ENCODE results near the gene ASCL5. TPM values are rescaled to one million over a fixed set of nuclear protein-coding genes. Genes with fewer than 3 reads are reported as not detected.

ASCL5 gene
- polyA plus RNA-seq, 3 donors, result not detected

DNA sequence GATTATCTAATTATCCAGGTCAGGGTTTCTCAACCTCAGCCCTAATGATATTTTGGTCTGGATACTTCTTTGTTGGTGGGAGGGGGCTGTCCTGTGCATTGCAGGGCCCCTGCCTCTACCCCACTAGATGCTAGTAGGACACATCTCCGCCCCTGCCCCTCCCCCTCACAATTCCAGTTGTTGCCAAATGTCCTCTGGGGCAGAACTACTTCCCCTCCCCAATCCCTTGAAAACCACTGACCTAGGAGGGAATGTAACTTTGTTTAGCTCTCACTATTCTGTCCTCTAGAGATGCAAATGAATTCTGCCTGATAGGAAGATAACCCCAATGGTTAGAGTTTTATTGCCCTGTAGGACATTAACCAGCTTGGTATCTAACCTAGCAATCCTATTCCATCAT is 22.8 kb downstream of the ASCL5 start:
- intact Hi-C loops (cut with micrococcal nuclease), result no loop called here
- no peaks in the 10 kb centered on the region for H3K36me3 Mint-ChIP-seq
- DNase-seq, result no peak
- H3K4me1 Mint-ChIP-seq, result no peaks in the 10 kb centered on the region
- Histone ChIP-seq H2AFZ (ENCODE audit: insufficient read depth, low read depth, low read length, poor library complexity, severe bottlenecking) (no peak overlapping the region), H3K27me3 (ENCODE audit: control insufficient read depth in 2 of 2, insufficient read depth in 2 of 2, low read length in 2 of 2) (no peaks in the 10 kb centered on the region), H3K27ac (ENCODE audit: low read depth in 1 of 2, low read length in 2 of 2) (no peak overlapping the region), H3K9me3 (replicated peaks in 1 of 2; ENCODE audit: control insufficient read depth in 1 of 2, insufficient read depth in 1 of 2, low read length in 2 of 2) (no peaks in the 10 kb centered on the region), H4K20me1 (ENCODE audit: insufficient read depth, low read length) (no peaks in the 10 kb centered on the region), H3K4me2 (replicated peaks; ENCODE audit: extremely low read depth, low read length, poor library complexity, severe bottlenecking) (no peak overlapping the region), H3K4me3 (replicated peaks in 1 of 3; ENCODE audit: low read depth in 2 of 3, low read length in 3 of 3) (no peak overlapping the region), H3K9ac (ENCODE audit: insufficient read depth, low read length, poor library complexity, severe bottlenecking) (no peak overlapping the region), H3K36me3 (replicated peaks in 1 of 2; ENCODE audit: control insufficient read depth in 1 of 2, insufficient read depth in 2 of 2, low read length in 2 of 2) (no peaks in the 10 kb centered on the region), H3K79me2 (ENCODE audit: insufficient read depth, low read length) (no peaks in the 10 kb centered on the region), H3K4me1 (ENCODE audit: control insufficient read depth in 1 of 2, insufficient read depth in 2 of 2, low read length in 2 of 2) (no peaks in the 10 kb centered on the region)
- no peak overlapping the region for H3K4me3 Mint-ChIP-seq
- no CpG with 5 or more reads among the region's 1 CpG for WGBS (ENCODE audit: insufficient coverage)
- TF ChIP-seq, protein P1, sequence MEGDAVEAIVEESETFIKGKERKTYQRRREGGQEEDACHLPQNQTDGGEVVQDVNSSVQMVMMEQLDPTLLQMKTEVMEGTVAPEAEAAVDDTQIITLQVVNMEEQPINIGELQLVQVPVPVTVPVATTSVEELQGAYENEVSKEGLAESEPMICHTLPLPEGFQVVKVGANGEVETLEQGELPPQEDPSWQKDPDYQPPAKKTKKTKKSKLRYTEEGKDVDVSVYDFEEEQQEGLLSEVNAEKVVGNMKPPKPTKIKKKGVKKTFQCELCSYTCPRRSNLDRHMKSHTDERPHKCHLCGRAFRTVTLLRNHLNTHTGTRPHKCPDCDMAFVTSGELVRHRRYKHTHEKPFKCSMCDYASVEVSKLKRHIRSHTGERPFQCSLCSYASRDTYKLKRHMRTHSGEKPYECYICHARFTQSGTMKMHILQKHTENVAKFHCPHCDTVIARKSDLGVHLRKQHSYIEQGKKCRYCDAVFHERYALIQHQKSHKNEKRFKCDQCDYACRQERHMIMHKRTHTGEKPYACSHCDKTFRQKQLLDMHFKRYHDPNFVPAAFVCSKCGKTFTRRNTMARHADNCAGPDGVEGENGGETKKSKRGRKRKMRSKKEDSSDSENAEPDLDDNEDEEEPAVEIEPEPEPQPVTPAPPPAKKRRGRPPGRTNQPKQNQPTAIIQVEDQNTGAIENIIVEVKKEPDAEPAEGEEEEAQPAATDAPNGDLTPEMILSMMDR (IDR thresholded peaks at IDR 0.05), result no peak
- no peaks in the 10 kb centered on the region for H3K9me3 Mint-ChIP-seq
- no peak overlapping the region for H3K27ac Mint-ChIP-seq
- H3K27me3 Mint-ChIP-seq (ENCODE audit: low read depth in 3 of 3), result peaks cover 1 to 8% (median 4%) of the 10 kb centered on the region in 3 donors

DNA sequence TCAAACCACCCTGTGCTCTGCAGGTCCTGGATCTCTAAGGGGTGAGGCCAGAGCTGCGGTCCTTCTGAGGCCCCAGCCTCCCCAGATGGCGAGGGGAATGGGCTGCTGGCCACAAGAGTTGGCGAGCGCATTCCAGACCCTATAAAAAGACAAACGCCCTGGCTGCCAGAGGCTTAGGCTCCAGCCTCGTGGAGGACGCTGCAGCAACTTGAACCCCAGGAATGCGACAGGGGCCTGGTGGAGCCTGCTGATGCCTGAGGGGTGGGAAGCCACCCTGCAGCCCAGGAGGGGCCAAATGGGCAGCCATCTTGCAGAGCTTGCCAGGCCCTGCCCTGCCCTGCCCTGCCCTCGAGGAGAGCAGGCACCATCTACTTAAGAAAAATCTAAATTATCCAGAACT is 23.3 kb downstream of the ASCL5 start:
- no peaks in the 10 kb centered on the region for H3K36me3 ChIP-seq (replicated peaks in 1 of 2; ENCODE audit: control insufficient read depth in 1 of 2, insufficient read depth in 2 of 2, low read length in 2 of 2)
- TF ChIP-seq, protein P1 (IDR thresholded peaks at IDR 0.05), result no peak
- 97% methylated on average over 8 of the region's 9 CpGs for WGBS (ENCODE audit: insufficient coverage)
- Mint-ChIP-seq H3K27ac (no peak overlapping the region), H3K9me3 (no peaks in the 10 kb centered on the region), H3K4me3 (no peak overlapping the region), H3K36me3 (no peaks in the 10 kb centered on the region), H3K27me3 (ENCODE audit: low read depth in 3 of 3) (peaks cover 1 to 6% (median 4%) of the 10 kb centered on the region in 3 donors), H3K4me1 (no peaks in the 10 kb centered on the region)
- DNase-seq, result no peak
- no peaks in the 10 kb centered on the region for H3K9me3 ChIP-seq (replicated peaks in 1 of 2; ENCODE audit: control insufficient read depth in 1 of 2, insufficient read depth in 1 of 2, low read length in 2 of 2)
- intact Hi-C loops (cut with micrococcal nuclease), result no loop called here
- H3K4me2 ChIP-seq (replicated peaks; ENCODE audit: extremely low read depth, low read length, poor library complexity, severe bottlenecking), result no peak overlapping the region
- no peaks in the 10 kb centered on the region for H3K27me3 ChIP-seq (ENCODE audit: control insufficient read depth in 2 of 2, insufficient read depth in 2 of 2, low read length in 2 of 2)
- no peaks in the 10 kb centered on the region for H3K4me1 ChIP-seq (ENCODE audit: control insufficient read depth in 1 of 2, insufficient read depth in 2 of 2, low read length in 2 of 2)
- no peak overlapping the region for H3K27ac ChIP-seq (ENCODE audit: low read depth in 1 of 2, low read length in 2 of 2)
- no peaks in the 10 kb centered on the region for H4K20me1 ChIP-seq (ENCODE audit: insufficient read depth, low read length)
- H3K79me2 ChIP-seq (ENCODE audit: insufficient read depth, low read length), result no peaks in the 10 kb centered on the region
- H2AFZ ChIP-seq (ENCODE audit: insufficient read depth, low read depth, low read length, poor library complexity, severe bottlenecking), result no peak overlapping the region
- H3K9ac ChIP-seq (ENCODE audit: insufficient read depth, low read length, poor library complexity, severe bottlenecking), result no peak overlapping the region
- no peak overlapping the region for H3K4me3 ChIP-seq (replicated peaks in 1 of 3; ENCODE audit: low read depth in 2 of 3, low read length in 3 of 3)

Data from CD14-positive monocyte (primary cell).